Fibroblast of skin of scalp (primary cell): ENCODE data around the gene ASIC4.

ENCODE experiments used
- DNase-seq: peaks from one replicate; pipeline ENCODE4 v3.0.0-alpha.2; 2013

Gene ASIC4

DNA sequence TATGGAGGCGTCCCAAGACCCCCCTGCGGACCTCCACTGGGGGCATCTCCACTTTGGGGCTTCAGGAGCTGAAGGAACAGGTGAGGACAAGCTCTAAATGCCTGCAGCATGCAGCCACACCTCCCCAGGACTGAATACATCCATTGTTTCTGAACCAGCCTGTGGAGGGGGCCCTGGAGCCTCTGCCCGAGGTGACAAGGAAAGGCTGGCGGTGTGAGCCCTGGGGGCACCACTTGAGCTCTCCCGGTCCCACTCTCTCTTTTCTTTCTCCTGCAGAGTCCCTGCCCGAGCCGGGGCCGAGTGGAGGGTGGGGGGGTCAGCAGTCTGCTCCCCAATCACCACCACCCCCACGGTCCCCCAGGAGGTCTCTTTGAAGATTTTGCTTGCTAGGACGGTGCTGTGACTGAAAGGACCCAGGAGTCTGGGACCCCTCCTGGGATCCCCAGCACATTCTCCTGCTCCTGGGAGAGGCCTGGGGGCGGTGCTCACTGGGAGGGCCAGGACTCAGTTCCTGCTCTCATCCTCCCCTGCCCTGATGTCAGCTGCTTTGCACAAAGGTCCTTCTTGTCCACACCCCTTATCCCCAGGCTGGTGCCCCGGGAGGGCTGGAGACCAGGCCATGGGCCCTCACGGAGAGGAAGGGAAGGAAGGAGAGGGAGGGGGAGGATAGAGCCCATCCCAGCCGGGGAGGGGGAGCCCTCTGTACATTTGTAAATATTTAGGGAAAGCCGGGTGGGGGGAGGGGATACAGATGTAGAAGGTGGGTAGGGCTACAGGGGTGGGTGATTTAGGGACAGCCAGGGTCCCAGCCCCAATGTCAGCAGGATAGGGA is 23.6 kb downstream of the ASIC4 start:
- no peak for DNase-seq

DNA sequence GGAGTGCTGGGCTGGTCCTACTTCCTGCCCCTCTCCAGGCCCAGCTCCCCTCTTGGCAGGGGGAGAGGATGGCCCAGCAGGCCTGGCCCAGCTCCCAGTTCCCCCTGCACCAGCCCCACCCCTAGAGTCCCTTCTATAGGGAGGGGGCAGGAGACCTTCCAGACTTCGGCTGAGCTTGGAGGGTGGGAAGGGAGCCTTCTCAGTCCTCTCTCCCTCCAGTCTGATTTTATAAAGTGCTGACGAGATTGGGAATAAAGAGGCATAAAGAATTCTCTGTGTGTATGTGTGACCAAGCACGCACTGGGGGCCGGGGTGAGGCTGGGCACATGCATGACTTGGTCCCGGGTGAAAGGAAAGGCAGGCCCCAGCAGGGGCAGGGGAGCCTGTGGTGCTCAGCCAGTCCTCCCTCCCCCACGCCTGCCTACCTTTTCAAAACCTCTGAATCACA is 24.2 kb downstream of the ASIC4 start:
- peak; percentile 61 for DNase-seq

DNA sequence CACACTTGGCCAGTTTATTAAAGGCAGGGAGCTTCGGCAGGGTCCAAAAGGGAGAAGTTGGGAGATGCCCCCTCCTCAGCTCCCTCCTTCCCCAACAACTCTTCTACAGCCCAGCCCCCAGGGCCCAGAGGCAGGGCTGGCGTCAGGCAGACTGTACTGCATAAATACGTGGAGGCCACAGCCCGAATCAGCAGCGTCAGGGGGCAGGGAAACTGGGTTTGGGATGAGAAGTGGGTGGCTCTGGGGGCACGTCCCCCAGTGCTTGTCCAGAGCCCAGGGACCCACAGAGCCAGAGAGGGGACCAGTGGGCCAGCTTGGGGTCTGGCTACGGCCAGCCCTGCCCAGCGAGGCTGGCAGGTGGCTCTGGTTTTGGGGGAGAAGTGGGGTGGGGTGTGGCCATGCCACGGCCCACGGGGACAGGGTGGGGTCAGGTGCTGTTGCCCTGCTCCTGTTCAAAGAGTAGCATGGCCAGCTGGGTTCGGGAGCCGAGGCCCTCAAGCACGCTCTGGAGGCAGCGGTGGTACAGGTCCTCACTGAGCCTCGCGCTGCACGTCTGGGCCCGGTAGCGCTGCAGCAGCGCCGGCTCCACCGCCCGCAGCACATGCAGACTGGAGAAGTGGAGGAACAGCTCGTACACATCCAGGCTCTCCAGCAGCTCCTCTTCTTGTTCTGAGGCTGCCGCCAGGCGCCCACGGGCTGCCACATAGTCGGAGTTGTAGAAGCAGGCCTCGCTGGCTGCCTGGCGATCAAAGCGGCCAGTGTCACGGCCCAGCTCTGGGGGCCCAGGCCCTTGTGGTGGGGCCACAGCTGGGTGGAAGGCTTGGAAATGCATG is 24.9 kb downstream of the ASIC4 start:
- no peak for DNase-seq

DNA sequence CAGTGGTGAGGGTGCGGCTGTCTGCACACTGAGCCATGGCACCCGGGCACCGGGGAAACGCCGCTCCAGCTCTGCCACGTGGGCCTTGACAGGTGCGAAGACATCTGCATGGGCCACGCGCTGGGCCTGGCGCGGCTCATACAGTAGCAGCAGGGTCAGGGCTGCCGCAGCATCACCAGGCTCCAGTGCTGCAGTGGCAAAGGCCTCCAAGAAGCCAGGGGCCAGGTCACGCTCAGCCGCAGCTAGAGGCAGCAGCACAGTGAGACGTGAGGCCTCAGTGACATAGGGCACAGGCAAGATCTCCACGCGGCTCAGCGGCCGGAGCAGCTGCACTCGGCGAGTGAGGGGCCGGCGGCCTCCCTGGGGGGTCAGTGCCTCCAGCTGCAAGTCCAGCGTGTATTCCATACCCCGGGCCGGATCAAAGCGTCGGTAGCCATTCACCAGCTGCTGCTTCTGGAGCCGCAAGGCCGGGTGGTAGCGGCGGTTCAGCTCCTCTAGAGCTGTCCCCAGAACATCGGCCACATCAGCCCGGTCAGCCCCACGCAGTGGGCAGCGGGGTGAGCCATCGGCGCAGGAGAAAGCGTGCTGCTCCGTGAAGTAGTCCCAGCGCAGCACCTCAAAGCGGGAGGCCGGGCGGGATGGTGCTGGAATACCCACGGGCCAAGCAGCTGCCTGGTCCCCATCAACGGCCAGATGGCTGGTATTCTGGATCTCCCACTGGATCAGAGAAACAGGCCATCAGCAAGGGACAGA is 25.8 kb downstream of the ASIC4 start:
- no peak for DNase-seq

DNA sequence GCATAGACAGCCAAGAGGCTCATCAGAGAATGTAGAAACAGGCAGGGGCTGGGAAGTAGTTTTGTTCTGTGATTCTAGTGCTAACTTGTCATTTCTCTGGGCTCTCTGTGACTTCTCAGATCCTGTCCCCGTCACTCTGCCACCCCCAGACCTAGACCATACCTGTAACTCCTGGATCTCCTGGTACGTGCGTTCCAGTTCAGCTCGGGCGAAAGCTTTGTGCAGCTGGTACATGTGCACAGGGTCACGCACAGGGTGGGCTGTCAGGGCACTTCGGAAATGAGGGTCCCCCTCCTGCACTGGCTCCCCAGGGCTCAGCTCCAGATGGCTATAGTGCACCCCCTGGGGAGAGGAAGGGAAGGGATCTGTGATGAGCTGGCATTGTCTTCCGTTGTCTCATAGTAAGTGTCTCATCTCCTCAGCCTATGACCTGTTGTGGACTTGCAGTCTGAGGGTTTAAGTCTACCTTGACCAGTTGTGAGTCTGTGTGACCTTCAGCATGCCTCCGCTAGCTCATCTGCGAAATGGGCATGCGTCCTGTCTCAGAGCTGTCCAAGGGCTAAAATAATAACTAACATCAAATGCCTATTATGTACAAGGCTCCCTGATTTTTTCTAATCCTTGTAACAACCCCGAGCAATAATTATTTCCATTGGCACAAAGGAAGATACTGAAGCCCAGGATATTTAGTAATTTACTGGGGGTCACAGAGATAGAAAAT is 26.7 kb downstream of the ASIC4 start:
- no peak for DNase-seq

DNA sequence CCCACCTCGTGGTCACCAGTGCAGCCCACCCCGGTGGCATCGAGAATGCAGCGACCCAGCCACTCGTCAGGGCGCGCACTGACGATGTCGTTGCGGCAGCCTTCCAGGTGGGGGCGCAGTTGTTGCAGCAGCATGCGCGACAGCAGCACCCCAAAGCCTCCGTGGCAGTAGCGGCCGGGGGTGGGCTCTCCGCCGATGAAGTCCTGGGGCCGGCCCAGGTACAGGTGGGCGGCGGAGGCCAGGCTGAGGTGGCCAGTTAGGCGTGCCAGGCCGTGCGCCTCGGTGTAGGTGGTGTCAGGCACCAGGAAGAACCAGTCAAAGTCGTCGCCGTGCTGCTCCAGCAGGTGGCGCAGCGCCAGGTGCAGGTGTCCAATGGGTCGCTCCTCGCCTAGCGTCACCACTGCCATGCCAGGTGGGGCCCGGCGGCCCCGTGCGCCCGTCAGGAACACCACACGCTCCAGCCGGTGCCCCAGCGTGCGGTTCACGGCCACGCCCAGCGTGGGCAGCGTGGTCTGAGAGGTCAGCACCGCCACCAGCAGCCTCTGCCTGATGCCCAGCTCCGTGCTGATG is 27.4 kb downstream of the ASIC4 start:
- peak; percentile 61 for DNase-seq

DNA sequence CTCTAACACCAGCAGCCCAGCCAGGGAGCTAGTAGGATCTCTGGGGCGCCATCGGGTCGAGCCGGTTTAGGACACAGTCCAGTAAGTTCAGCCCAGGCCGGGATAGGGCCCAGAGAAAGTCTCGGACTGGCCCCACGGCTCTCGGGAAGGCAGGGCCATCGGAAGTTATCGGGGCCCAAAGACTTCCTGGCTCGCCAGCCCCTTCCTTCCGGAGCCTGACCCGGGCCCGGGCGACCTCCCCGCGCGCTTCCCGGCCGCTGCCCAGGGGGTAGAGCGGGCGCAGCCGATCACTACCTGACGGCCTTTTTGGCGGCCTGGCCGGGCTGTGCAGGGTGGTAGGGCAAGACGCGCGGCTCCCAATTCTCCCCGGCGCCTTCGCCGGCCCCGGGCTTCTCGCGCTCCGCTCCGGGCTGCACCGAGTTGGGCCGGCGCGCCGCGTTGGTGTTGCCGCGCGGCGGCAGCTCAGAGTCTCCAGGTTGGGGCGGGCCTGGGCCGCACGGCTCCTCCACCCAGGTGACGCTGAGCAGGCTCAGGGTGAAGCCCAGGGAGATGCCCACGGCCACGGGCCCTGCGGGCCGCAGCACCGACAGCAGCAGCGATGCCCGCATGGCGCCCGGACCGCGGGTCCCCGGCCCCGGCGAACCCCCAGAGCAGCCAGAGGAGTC is 28.8 kb downstream of the ASIC4 start:
- DNase-seq: peak; percentile 14

DNA sequence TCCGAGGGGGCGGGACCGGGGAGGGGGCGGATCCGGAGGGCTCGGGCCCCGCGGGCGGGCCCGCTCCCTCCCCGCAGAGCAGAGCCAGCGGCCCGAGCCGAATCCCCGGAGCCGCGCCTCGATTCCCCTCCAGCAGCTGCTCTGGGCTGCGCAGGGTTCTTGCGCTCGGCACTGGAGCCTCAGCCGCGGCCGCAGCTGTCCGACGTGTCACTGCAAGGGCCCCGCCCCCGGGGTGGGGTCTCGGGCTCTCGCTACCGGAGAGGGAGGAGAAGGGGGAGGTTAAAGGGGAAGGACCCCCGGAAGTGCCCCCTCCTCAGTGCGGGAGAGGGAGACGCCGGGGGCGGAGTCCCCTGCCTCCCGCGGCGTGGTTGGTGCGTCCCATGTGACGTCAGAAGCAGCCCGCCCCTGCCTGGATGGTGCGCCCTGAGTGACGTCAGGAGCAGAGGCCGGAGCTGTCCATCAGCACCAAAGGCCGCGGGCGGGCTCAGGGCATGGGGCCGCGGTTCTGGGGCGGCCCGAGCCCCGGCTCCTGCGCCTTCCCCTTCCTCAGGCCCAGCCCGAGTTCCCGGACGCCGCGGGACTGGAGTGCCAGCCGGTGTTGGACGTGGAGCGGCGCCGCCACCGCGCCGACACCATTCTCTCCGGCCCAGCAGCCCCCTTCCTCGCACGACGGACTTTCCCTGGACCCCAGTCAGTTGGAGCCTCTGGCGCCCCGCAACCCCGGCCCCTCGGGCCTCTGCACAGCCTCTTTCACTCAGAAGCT is 29.5 kb downstream of the ASIC4 start, which contains the start of the genes CHPF and TMEM198:
Gene CHPF (minus strand): TSS at position 214 of the 763 bp plus-strand sequence. CDS start 271 bp downstream, outside the sequence.
Gene TMEM198 (plus strand): TSS at position 433 of the 763 bp plus-strand sequence. CDS start 700 bp downstream, outside the sequence.
- peak; percentile 99 for DNase-seq

DNA sequence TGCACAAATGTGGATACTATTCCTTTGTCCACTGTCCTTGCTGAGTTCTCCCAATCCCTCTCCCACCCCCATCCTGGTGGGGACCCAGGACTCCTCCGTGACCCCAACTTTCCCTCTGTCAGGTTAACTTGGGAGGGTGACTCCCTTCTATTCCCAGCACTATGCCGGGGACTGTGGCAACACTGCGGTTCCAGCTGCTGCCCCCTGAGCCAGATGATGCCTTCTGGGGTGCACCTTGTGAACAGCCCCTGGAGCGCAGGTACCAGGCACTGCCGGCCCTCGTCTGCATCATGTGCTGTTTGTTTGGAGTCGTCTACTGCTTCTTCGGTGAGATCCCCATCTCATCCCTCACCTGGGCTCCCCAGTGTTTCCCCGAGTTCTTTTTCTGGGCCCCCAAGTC is 30.3 kb downstream of the ASIC4 start:
- DNase-seq: no peak

DNA sequence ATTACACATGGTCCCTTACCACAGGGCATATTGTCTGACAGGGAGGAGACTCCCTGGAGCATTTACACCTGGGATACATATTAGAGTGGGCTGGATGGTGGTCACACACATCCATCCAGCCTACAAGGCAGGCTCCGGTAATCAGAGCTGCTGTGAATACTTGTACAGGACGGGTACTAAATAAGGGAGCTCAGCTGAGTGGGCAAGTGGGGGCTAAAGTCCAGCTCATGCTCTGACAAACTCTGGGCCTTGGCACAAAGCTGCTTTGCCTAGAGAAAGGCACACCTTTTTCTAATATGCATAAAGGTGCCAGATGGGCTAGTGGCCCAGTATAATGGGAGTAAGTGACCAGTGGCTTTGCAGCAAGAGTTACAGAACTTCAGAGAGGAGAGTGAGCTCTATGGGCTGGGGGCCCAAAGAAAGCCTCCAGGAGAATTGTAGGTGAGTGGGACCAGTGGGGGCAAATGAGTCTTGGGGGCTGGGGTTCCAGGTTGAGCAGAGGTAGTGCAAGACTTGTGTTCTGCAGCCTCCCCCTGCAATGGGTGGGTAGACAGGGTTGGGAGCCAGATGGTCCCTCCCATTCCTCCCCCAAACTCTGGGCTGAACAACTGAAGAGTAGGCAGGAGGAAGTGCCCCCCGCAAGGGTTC is 31.1 kb downstream of the ASIC4 start:
- no peak for DNase-seq

DNA sequence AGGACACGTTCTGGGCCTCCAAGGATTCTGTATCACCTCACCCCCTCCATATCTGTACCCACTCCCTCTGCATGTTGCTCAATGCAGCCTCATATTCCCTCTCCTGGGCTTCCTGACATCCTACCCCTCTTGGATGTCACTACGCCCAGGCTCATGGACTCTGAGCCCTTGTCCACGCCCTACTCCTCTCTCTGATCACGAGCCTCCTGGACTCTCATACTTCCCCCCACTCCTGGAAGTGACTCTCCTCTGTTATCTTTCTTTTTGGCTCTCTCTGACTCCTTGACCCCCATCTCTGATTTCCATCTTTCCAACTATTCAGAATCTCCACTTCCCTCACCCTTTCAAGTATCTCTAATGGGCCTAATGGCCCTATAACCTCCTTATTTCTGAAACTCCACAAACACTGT is 31.7 kb downstream of the ASIC4 start:
- no peak for DNase-seq

DNA sequence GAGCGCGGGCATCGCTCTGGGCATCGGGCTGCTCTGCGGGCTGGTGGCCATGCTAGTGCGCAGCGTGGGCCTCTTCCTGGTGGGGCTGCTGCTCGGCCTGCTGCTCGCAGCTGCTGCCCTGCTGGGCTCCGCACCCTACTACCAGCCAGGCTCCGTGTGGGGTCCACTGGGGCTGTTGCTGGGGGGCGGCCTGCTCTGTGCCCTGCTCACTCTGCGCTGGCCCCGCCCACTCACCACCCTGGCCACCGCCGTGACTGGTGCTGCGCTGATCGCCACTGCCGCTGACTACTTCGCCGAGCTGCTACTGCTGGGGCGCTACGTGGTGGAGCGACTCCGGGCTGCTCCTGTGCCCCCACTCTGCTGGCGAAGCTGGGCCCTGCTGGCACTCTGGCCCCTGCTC is 33.3 kb downstream of the ASIC4 start:
- DNase-seq: no peak

DNA sequence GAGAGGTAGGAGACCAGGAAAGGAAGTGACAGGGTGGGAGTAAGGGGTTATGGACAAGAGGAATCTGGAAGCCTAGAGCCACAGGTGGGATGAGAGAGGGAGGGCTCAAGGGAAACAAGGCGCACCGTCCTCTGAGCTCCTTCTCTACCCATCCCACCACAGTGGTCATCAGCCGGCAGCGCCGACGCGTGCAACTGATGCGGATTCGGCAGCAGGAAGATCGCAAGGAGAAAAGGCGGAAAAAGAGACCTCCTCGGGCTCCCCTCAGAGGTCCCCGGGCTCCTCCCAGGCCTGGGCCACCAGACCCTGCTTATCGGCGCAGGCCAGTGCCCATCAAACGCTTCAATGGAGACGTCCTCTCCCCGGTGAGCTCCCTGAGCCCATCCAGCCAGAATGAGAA is 34.7 kb downstream of the ASIC4 start:
- no peak for DNase-seq

DNA sequence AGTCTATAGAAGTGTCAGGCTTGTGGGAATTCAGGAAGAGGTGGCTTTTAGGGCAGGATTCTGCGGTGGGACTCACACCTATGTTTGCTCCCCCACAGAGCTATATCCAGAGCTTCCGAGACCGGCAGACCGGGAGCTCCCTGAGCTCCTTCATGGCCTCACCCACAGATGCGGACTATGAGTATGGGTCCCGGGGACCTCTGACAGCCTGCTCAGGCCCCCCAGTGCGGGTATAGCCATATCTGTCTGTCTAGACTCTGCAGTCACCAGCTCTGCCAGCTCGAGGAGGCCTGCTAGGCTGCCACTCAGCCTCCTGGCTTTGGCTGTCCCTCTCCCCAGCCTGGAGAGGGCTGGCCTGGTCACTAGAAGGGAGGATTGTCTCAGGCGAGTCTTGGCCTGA is 35.3 kb downstream of the ASIC4 start:
- DNase-seq: no peak

DNA sequence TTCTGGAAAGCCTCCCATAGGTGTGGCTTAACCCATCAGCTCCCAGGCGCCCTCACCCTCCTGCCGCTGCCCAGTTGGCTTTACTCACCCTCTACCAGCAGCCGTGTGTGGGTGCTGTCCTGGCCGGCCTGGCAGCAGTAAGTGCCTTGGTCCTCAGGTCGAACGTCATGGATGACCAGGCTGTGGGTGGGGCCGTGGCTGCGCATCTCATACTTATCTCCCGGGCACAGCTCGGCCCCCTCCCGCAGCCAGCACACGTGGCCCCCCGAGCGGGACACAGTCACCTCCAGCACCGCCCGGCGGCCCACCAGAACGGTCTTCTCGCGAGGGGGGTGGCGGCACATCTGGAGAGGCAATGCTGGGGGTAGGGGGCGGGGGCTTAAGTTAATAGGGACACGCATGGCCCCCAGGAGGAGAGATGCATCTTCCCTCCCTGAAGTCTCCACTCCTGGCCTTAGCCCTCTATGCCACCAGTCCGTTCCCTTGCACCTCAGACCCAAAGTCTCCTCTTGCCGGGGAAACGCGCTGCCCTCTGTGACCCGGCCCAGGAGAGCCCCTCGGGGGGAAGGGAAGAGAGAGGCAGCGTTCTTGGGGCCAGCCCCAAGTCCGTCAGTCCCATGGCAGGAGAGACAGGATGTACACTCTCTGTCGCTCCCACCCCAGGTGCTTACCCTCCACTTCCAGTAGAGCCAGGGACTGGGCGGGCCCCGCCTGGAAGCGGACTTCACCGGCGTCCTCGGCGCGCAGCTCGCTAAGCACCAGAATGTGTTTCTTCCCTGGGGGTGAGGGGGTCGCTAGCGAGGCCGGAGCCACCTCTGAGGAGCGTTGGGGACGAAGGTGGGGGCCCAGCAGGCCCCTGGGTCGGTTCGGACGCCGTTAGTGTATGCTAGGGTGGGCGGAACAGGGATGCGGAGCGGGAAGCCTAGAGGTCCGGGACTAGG is 37.4 kb downstream of the ASIC4 start:
- DNase-seq: no peak

DNA sequence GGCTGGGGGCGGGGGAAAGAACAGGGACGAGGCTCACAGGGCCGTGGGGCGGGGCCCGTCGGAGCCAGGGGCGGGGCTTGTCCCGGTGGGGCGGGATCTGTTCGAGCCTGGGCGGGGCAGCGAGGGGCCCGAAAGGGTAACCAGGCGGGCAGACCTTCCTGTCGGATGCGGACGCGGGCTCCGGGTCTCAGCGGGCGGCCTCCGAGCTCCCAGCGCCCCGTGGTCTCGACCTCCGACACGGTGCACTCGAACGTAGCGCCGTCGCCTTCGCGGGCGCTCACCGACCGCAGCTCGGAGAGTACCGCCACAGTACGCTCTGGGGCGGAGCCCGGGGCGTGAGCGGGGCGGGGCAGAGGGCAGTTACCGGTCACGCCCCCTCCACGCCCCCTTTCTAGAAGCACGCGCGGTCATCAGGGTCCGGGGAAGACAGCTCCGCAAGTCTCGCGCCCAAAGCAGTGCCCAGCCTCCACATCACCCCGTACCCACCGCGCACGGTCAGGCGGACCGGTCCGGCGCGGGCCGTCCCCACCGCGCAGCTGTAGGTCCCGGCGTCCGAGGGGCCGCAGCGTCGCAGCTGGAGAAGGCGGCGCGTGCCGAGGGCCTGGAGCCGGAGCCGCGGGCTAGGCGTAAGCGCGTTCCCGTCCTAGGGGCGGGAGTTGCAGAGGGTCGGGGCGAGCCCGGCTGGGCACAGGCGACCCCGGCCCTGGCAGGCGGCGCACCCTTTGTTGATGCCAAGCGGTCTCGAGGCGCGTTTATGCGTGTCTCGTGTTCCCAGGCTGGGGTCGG is 38.3 kb downstream of the ASIC4 start:
- DNase-seq: peak; percentile 78

DNA sequence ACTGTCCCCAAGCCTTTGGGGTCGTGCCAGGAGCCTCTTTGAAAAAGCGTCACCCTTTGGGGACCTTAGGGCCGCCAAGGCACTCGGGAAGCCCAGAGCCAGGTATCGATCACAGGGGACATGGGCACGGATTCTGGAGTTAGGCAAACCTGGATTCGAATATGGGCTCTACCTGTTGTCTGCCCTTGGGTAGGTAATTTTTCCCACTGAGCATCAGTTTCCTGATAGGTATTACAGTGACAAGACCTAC is 38.8 kb downstream of the ASIC4 start:
- no peak for DNase-seq

DNA sequence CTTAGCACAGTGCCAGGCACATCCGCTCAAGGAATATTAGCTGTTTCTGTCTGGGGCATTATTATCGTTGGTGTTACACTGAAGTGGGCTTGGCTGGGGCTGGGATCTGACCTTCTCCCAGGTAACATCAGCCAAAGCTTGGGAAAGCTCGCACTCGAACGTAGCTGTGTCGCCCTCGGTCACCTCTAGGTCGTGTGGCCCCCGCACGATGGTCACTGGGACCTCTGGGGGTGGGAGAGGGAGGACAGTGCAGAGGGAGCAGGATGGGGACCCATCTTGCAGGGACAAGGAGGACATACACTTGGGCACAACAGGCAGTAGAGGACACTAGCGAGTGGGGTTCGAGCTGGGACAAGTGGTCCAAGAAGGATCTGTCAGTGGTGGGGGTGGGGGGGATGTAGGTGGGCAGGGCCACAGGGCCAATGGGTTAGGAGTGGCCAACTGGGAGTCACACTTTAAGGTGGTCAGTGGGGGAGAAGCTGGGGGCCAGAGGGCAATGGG is 39.2 kb downstream of the ASIC4 start:
- DNase-seq: no peak
